ENCODE results near the gene CDH4.
A peak's percentile ranks its signal among the peaks of the same experiment; 100 is the strongest.
"Not testable (repeated sequence)": the region's sequence is repeated elsewhere in the genome, so short reads cannot be mapped to it uniquely, and the experiment has no call there.

The CDH4 gene

GRCh38 chr20:61854538-61854937 is 602.5 kb downstream of the CDH4 start:
- H2AK5ac ChIP-seq (ENCODE audit: low read length); H3K9ac ChIP-seq (ENCODE audit: low read length); H4K91ac ChIP-seq (ENCODE audit: low read depth, low read length); H4K12ac ChIP-seq (ENCODE audit: low read depth, low read length); DNase-seq; H3K4me3 ChIP-seq (ENCODE audit: low read depth, low read length); H3K79me2 ChIP-seq (ENCODE audit: control insufficient read depth, insufficient read depth, low read length, poor library complexity); H3K27me3 ChIP-seq (ENCODE audit: insufficient read depth, low read length); H3K4me2 ChIP-seq (ENCODE audit: low read length); H2BK5ac ChIP-seq (ENCODE audit: low read depth, low read length, poor library complexity); H3K79me1 ChIP-seq (ENCODE audit: low read length); H3K4me1 ChIP-seq (ENCODE audit: control insufficient read depth in 1 of 2, insufficient read depth in 2 of 2, low read length in 2 of 2); H3K27ac ChIP-seq (ENCODE audit: low read depth, low read length); H2BK120ac ChIP-seq (ENCODE audit: insufficient read depth, low read length, poor library complexity); H3K4ac ChIP-seq (ENCODE audit: low read depth, low read length); H2AFZ ChIP-seq (ENCODE audit: insufficient read depth, low read length, poor library complexity); H3K14ac ChIP-seq (ENCODE audit: low read length); H2BK12ac ChIP-seq (ENCODE audit: low read length); H3K23ac ChIP-seq (ENCODE audit: low read length); H3K36me3 ChIP-seq (ENCODE audit: control insufficient read depth in 1 of 2, insufficient read depth in 2 of 2, low read length in 2 of 2); H3K18ac ChIP-seq (ENCODE audit: low read length); H4K8ac ChIP-seq (ENCODE audit: low read depth, low read length): not testable (repeated sequence)
- no CpG with 5 or more reads among the region's 4 CpGs for WGBS (ENCODE audit: extremely low coverage, insufficient coverage, insufficient read length)
- peaks cover 16% of the 10 kb centered on the region for H3K9me3 ChIP-seq (ENCODE audit: insufficient read depth, low read depth, low read length)

- H3K27ac ChIP-seq (ENCODE audit: low read depth, low read length), result no peak overlapping the region
- H3K23ac ChIP-seq (ENCODE audit: low read length), result no peak overlapping the region
- H2AK5ac ChIP-seq (ENCODE audit: low read length), result no peak overlapping the region
- WGBS (ENCODE audit: extremely low coverage, insufficient coverage, insufficient read length), result no CpG with 5 or more reads among the region's 8 CpGs
- H3K4ac ChIP-seq (ENCODE audit: low read depth, low read length), result no peak overlapping the region
- H3K79me1 ChIP-seq (ENCODE audit: low read length), result no peaks in the 10 kb centered on the region
- DNase-seq, result no peak
- H3K36me3 ChIP-seq (ENCODE audit: control insufficient read depth in 1 of 2, insufficient read depth in 2 of 2, low read length in 2 of 2), result no peaks in the 10 kb centered on the region
- H2BK5ac ChIP-seq (ENCODE audit: low read depth, low read length, poor library complexity), result no peak overlapping the region
- H3K9me3 ChIP-seq (ENCODE audit: insufficient read depth, low read depth, low read length), result peaks cover 12% of the 10 kb centered on the region
- no peak overlapping the region for H4K91ac ChIP-seq (ENCODE audit: low read depth, low read length)
- no peak overlapping the region for H3K4me2 ChIP-seq (ENCODE audit: low read length)
- no peak overlapping the region for H4K12ac ChIP-seq (ENCODE audit: low read depth, low read length)
- no peak overlapping the region for H2AFZ ChIP-seq (ENCODE audit: insufficient read depth, low read length, poor library complexity)
- H3K14ac ChIP-seq (ENCODE audit: low read length), result no peak overlapping the region
- no peak overlapping the region for H2BK12ac ChIP-seq (ENCODE audit: low read length)
- no peaks in the 10 kb centered on the region for H3K4me1 ChIP-seq (ENCODE audit: control insufficient read depth in 1 of 2, insufficient read depth in 2 of 2, low read length in 2 of 2)
- no peaks in the 10 kb centered on the region for H3K27me3 ChIP-seq (ENCODE audit: insufficient read depth, low read length)
- H3K79me2 ChIP-seq (ENCODE audit: control insufficient read depth, insufficient read depth, low read length, poor library complexity), result no peaks in the 10 kb centered on the region
- H2BK120ac ChIP-seq (ENCODE audit: insufficient read depth, low read length, poor library complexity), result no peak overlapping the region
- no peak overlapping the region for H3K4me3 ChIP-seq (ENCODE audit: low read depth, low read length)
- no peak overlapping the region for H3K18ac ChIP-seq (ENCODE audit: low read length)
- no peak overlapping the region for H4K8ac ChIP-seq (ENCODE audit: low read depth, low read length)
- H3K9ac ChIP-seq (ENCODE audit: low read length), result no peak overlapping the region
Observed at GRCh38 chr20:61855286-61855685, 603.2 kb downstream of the CDH4 start.

- H2BK12ac ChIP-seq (ENCODE audit: low read length), result no peak overlapping the region
- no peak overlapping the region for H3K9ac ChIP-seq (ENCODE audit: low read length)
- no peaks in the 10 kb centered on the region for H3K4me1 ChIP-seq (ENCODE audit: control insufficient read depth in 1 of 2, insufficient read depth in 2 of 2, low read length in 2 of 2)
- H4K12ac ChIP-seq (ENCODE audit: low read depth, low read length), result no peak overlapping the region
- no peak overlapping the region for H2AFZ ChIP-seq (ENCODE audit: insufficient read depth, low read length, poor library complexity)
- no peak for DNase-seq
- no peak overlapping the region for H4K8ac ChIP-seq (ENCODE audit: low read depth, low read length)
- no peaks in the 10 kb centered on the region for H3K79me1 ChIP-seq (ENCODE audit: low read length)
- no peaks in the 10 kb centered on the region for H3K79me2 ChIP-seq (ENCODE audit: control insufficient read depth, insufficient read depth, low read length, poor library complexity)
- H3K4me2 ChIP-seq (ENCODE audit: low read length), result no peak overlapping the region
- no peaks in the 10 kb centered on the region for H3K36me3 ChIP-seq (ENCODE audit: control insufficient read depth in 1 of 2, insufficient read depth in 2 of 2, low read length in 2 of 2)
- H4K91ac ChIP-seq (ENCODE audit: low read depth, low read length), result no peak overlapping the region
- no peak overlapping the region for H2BK120ac ChIP-seq (ENCODE audit: insufficient read depth, low read length, poor library complexity)
- WGBS (ENCODE audit: extremely low coverage, insufficient coverage, insufficient read length), result no CpG with 5 or more reads among the region's 31 CpGs
- no peak overlapping the region for H3K27ac ChIP-seq (ENCODE audit: low read depth, low read length)
- H2AK5ac ChIP-seq (ENCODE audit: low read length), result no peak overlapping the region
- no peak overlapping the region for H2BK5ac ChIP-seq (ENCODE audit: low read depth, low read length, poor library complexity)
- no peak overlapping the region for H3K18ac ChIP-seq (ENCODE audit: low read length)
- no peak overlapping the region for H3K4ac ChIP-seq (ENCODE audit: low read depth, low read length)
- H3K14ac ChIP-seq (ENCODE audit: low read length), result no peak overlapping the region
- H3K9me3 ChIP-seq (ENCODE audit: insufficient read depth, low read depth, low read length), result peaks cover 15% of the 10 kb centered on the region
- H3K4me3 ChIP-seq (ENCODE audit: low read depth, low read length), result no peak overlapping the region
- H3K27me3 ChIP-seq (ENCODE audit: insufficient read depth, low read length), result no peaks in the 10 kb centered on the region
- no peak overlapping the region for H3K23ac ChIP-seq (ENCODE audit: low read length)
Observed at GRCh38 chr20:61856626-61857413, 604.8 kb downstream of the CDH4 start.

GRCh38 chr20:61857414-61857775 is 605.3 kb downstream of the CDH4 start:
- no peak overlapping the region for H3K9ac ChIP-seq (ENCODE audit: low read length)
- no peak overlapping the region for H3K4me2 ChIP-seq (ENCODE audit: low read length)
- no peak overlapping the region for H4K8ac ChIP-seq (ENCODE audit: low read depth, low read length)
- H3K4me3 ChIP-seq (ENCODE audit: low read depth, low read length), result peak overlapping the region; percentile 62
- H3K79me2 ChIP-seq (ENCODE audit: control insufficient read depth, insufficient read depth, low read length, poor library complexity), result no peaks in the 10 kb centered on the region
- WGBS (ENCODE audit: extremely low coverage, insufficient coverage, insufficient read length), result no CpG with 5 or more reads among the region's 10 CpGs
- H2BK12ac ChIP-seq (ENCODE audit: low read length), result no peak overlapping the region
- H3K36me3 ChIP-seq (ENCODE audit: control insufficient read depth in 1 of 2, insufficient read depth in 2 of 2, low read length in 2 of 2), result no peaks in the 10 kb centered on the region
- no peaks in the 10 kb centered on the region for H3K79me1 ChIP-seq (ENCODE audit: low read length)
- H3K23ac ChIP-seq (ENCODE audit: low read length), result peak overlapping the region; percentile 44
- H3K27me3 ChIP-seq (ENCODE audit: insufficient read depth, low read length), result no peaks in the 10 kb centered on the region
- no peak overlapping the region for H3K27ac ChIP-seq (ENCODE audit: low read depth, low read length)
- no peak for DNase-seq
- no peak overlapping the region for H2AFZ ChIP-seq (ENCODE audit: insufficient read depth, low read length, poor library complexity)
- H3K18ac ChIP-seq (ENCODE audit: low read length), result no peak overlapping the region
- H4K91ac ChIP-seq (ENCODE audit: low read depth, low read length), result no peak overlapping the region
- no peak overlapping the region for H4K12ac ChIP-seq (ENCODE audit: low read depth, low read length)
- H2AK5ac ChIP-seq (ENCODE audit: low read length), result no peak overlapping the region
- H3K4me1 ChIP-seq (ENCODE audit: control insufficient read depth in 1 of 2, insufficient read depth in 2 of 2, low read length in 2 of 2), result no peaks in the 10 kb centered on the region
- no peak overlapping the region for H3K14ac ChIP-seq (ENCODE audit: low read length)
- H2BK120ac ChIP-seq (ENCODE audit: insufficient read depth, low read length, poor library complexity), result no peak overlapping the region
- H3K9me3 ChIP-seq (ENCODE audit: insufficient read depth, low read depth, low read length), result peaks cover 15% of the 10 kb centered on the region
- H2BK5ac ChIP-seq (ENCODE audit: low read depth, low read length, poor library complexity), result no peak overlapping the region
- no peak overlapping the region for H3K4ac ChIP-seq (ENCODE audit: low read depth, low read length)
